Bronchial epithelial cell (primary cell): ENCODE measurements around the gene UXT. TPM values are rescaled to one million over a fixed set of nuclear protein-coding genes. Genes with fewer than 3 reads are reported as not detected.
A peak's percentile ranks its signal among the peaks of the same experiment; 100 is the strongest.

Experiments used
- DNase-seq: peaks from one replicate; pipeline ENCODE4 v3.0.0-alpha.2; 2010; ENCODE audit warnings: low read depth
- FAIRE-seq: peaks from 2 replicates; lab custom pipeline; 2011; peaks lifted over from hg19 to GRCh38; lab: Jason Lieb, UNC
- H3K27me3 ChIP-seq: 2 replicates; pipeline ENCODE4 v1.5.1; 2011; ENCODE audit warnings: low read length; ENCODE audit not compliant: control insufficient read depth, insufficient read depth
- H3K36me3 ChIP-seq: 2 replicates; pipeline ENCODE4 v1.5.1; 2011; ENCODE audit warnings: low read length; ENCODE audit not compliant: control insufficient read depth, insufficient read depth
- H3K4me3 ChIP-seq: 2 replicates; pipeline ENCODE4 v1.5.1; 2011; ENCODE audit warnings: mild to moderate bottlenecking, low read depth, low read length, control low read depth
- total RNA-seq: library from RNA; depleted of rRNA; stranded (reverse); fragments of >200 nt; gene quantifications from 2 replicates; pipeline ENCODE4 v1.2.1, GENCODE V29; 2014
- TF ChIP-seq, protein P1 (sequence below): IDR thresholded peaks from 2 replicates; pipeline ENCODE4 v1.5.1; 2011; ENCODE audit warnings: mild to moderate bottlenecking, moderate library complexity, low read length, control low read depth, inconsistent platforms; ENCODE audit not compliant: insufficient read depth, severe bottlenecking

The UXT gene
- total RNA-seq, 1 donor from 2014 or later, result 144 TPM

DNA sequence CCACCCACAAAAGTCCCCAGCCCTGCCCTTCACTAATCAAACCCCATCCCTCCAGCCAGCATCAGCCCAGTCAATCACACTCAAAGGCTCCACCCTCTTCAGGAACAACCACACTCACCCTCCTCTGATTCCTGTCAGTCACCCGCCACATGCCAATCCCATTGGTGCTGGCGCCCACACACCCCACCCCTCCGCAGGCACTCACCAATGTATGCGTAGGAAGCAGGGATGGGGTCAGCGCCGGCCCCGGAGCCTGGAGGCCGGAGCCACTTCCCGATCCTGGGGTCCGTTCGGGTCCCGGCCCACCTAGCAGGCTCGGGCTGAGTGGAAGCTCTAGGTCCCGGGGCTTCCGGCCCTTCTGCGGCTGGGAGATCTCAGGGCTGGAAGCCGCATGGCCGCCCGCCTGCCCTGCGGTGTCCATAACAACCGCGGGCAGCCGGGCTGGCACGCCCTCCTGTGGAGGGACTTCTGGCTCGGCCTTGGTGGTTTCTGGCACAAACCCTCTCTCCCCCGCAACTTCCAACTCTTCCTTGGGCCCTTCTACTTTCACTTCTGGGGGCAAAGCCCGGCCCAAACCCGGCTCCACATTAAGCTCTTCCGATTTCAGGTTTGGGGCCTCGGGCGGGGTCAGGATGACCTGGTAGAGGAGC, 21.3 kb downstream of the UXT start:
- Histone ChIP-seq H3K36me3 (peaks cover 4% of the 10 kb centered on the region), H3K27me3 (no peaks in the 10 kb centered on the region), H3K4me3 (peak overlapping the region; percentile 36)
- FAIRE-seq (no peak), DNase-seq (peak; percentile 63)
- TF ChIP-seq, protein P1, sequence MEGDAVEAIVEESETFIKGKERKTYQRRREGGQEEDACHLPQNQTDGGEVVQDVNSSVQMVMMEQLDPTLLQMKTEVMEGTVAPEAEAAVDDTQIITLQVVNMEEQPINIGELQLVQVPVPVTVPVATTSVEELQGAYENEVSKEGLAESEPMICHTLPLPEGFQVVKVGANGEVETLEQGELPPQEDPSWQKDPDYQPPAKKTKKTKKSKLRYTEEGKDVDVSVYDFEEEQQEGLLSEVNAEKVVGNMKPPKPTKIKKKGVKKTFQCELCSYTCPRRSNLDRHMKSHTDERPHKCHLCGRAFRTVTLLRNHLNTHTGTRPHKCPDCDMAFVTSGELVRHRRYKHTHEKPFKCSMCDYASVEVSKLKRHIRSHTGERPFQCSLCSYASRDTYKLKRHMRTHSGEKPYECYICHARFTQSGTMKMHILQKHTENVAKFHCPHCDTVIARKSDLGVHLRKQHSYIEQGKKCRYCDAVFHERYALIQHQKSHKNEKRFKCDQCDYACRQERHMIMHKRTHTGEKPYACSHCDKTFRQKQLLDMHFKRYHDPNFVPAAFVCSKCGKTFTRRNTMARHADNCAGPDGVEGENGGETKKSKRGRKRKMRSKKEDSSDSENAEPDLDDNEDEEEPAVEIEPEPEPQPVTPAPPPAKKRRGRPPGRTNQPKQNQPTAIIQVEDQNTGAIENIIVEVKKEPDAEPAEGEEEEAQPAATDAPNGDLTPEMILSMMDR, result peak; percentile 55

DNA sequence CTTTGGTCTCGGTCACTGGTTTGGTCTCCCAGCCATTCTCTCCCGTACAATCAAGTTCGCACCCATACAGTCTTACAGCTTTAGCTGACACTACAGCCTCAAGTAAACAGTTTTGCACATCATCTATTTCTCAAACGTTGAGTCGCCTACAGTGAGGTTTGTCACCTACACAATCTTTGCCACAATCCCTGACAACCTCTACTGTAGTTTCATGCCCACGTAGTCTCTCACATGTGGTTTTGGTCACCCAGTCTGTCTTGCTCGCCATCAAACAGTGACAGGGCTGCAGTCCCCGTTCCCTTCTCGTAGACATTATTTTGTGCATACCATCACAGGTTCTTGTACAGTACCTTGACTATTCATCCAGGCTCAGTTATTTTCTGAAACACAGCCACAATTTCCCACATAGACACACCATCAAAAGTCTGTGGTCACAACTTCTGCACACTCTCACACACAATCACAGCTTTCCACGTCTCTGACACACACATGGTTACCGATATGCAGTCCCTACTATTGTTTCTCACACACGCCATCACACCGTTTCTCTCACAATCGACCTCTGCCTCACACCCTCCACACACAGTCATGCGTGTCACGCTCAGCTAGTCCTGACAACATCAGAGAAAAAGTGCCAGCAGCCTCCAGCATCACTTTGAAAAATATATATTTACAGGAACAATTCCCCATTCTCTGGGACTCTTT, 24.0 kb downstream of the UXT start:
- H3K27me3 ChIP-seq, result no peaks in the 10 kb centered on the region
- H3K36me3 ChIP-seq, result peaks cover 4% of the 10 kb centered on the region
- no peak overlapping the region for H3K4me3 ChIP-seq
- no peak for DNase-seq
- peak; percentile 52 for FAIRE-seq
- TF ChIP-seq, protein P1, result no peak

- Histone ChIP-seq H3K4me3 (no peak overlapping the region), H3K27me3 (no peaks in the 10 kb centered on the region), H3K36me3 (peaks cover 3% of the 10 kb centered on the region)
- FAIRE-seq (peak; percentile 7), DNase-seq (no peak)
- TF ChIP-seq, protein P1, result no peak
These were observed 25.0 kb downstream of the UXT start for GRCh38 chrX:47633689-47634590.

- FAIRE-seq, result no peak
- TF ChIP-seq, protein P1, result no peak
- Histone ChIP-seq H3K4me3 (no peak overlapping the region), H3K36me3 (peaks cover 3% of the 10 kb centered on the region), H3K27me3 (no peaks in the 10 kb centered on the region)
- DNase-seq, result no peak
These were observed 26.3 kb downstream of the UXT start for GRCh38 chrX:47632666-47633065.

DNA sequence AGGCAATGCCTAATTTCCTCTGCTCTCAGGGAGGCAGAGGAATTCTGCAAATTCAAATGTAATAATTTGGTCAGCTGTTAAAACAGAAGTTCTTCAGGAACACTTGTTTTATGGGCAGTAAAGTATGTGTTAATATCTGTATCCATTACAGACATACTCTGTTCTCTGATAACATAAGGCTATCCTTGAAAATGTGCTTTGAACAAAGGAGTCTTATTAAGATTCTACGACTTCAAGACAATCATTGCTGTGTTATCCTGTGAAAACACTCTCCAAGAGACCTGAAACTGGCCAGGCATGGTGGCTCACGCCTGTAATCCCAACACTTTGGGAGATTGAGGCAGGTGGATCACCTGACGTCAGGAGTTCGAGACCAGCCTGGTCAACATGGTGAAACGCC, 27.3 kb downstream of the UXT start:
- H3K27me3 ChIP-seq, result no peaks in the 10 kb centered on the region
- TF ChIP-seq, protein P1, result no peak
- FAIRE-seq (no peak), DNase-seq (no peak)
- no peak overlapping the region for H3K4me3 ChIP-seq
- peaks cover 1% of the 10 kb centered on the region for H3K36me3 ChIP-seq
